NCI-H526 treated with DMSO at 0.1 percent for 48 hours (cell line): ENCODE results near the gene CDS2.
A peak's percentile ranks its signal among the peaks of the same experiment; 100 is the strongest.
"Not testable (repeated sequence)": the region's sequence is repeated elsewhere in the genome, so short reads cannot be mapped to it uniquely, and the experiment has no call there.

Experiments
- DNase-seq: peaks from one replicate; lab custom pipeline; 2025; lab: John Stamatoyannopoulos, UW

The CDS2 gene

DNA sequence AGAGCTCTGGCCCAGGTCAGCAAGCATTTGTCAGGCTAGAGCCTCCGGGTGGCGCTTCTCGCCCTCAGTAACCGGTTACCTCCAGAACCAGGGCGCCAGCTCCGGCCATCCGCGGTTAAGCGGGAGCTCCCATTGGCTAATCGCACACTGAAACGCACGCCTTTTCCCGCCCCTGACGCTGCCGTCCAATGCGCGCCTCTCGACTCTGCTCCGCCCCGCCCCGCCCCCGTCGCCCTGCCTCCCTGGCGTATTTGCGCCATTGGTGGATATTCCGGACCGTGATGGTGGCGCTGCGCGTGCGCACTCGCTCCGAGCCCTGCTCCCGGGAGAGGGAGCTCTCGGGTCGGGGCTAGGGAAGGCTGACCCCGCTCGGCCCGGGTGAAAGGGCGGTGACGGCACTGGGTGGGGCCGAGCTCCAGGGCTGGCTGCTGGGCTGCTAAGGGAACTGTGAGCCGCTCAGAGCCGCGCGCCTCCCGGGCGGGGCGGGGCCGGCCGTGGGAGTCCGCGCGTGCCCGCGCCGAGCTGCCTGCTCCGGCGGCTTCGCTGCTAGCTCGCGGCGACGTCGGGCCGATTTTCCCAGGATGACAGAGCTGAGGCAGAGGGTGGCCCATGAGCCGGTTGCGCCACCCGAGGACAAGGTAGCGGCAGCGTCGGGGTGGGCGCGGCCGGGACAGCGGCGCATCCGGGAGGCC lies at the start of gene CDS2:
Gene CDS2, plus strand, starts transcription at position 497 of the 692 bp plus-strand sequence. Its CDS starts 85 bp downstream, at position 582.
- peak; percentile 99 for DNase-seq

- no peak for DNase-seq
Measured at GRCh38 chr20:5077761-5078387, 48.9 kb upstream of the CDS2 start.

GRCh38 chr20:5078399-5078958 lies 48.3 kb upstream of the CDS2 start:
- no peak for DNase-seq

GRCh38 chr20:5080384-5080877 lies 46.4 kb upstream of the CDS2 start:
- no peak for DNase-seq

GRCh38 chr20:5085380-5085779 lies 41.4 kb upstream of the CDS2 start:
- DNase-seq: no peak

DNA sequence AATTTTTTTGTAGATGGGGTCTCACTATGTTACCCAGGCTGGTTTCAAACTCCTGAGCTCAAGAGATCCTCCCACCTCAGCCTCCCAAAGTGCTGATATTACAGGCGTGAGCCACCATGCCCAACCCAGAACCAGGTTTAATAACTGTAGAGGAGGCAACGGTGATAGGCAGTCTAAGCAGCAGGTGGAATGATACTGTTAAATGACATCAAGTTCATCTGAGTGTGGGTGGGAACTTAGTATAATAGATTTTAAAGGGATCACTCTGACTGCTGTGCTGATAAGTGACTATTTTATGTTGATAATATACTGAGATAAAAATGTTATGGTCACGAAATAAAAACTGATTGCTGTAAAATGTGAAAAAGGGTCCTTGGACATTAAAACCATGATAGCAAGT lies 38.1 kb upstream of the CDS2 start:
- DNase-seq: no peak

DNA sequence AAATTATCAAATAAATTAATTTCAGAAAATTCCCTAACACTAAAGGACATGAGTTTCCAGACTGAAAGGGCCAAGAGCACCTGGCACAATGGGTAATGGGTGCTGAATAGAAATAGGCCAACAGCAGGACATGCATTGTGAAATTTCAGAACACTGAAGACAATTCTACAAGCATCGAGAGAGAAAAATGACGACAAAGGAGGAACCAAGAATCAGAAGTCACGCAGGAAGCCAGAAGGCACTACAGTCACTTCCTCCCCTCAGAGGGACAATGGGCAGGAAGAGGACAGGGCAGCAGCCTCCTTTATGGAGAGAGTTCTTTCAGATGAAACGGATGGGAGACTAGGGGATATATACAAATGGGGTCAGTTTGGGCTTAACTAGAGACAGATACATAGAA lies 36.6 kb upstream of the CDS2 start:
- no peak for DNase-seq

GRCh38 chr20:5091902-5092301 lies 34.9 kb upstream of the CDS2 start:
- no peak for DNase-seq

GRCh38 chr20:5092765-5093339 lies 34.0 kb upstream of the CDS2 start:
- no peak for DNase-seq

GRCh38 chr20:5095454-5095853 lies 31.4 kb upstream of the CDS2 start:
- no peak for DNase-seq

- DNase-seq: no peak
Measured at GRCh38 chr20:5095931-5096330, 30.9 kb upstream of the CDS2 start.

DNA sequence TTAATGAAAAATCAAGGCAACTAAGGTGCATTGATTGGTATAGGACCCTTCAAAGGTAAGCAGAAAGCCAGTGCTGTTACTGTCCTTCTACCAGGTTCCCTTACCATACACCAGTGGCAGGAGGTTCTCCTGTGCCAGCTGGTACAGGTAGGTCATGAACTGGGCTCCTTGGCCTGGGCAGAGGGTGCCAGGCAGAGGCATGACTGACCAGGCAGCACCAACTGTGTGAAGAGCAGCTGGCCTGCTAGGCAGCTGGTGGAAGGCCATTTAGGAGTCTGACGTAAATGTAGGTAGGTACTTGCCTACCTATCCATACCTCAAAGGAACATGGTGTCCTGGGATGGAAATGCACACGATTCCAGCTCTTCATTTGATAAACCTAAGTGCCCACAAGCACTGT lies 30.3 kb upstream of the CDS2 start:
- no peak for DNase-seq

DNA sequence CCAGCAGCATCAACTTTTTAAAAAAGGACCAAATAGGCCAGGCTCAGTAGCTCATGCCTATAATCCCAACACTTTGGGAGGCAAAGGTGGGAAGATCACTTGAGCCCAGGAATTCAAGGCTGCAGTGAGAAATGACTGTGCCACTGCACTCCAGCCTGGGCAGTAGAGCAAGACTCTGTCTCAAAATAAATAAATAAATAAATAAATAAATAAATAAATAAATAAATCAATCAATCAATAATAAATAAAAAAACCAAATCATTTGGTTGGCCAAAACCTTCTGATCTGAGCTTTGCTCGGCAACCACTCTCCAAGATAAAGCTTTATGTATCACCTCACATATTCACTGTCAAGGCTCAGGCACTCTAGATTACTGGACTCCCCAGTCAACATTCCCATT lies 27.8 kb upstream of the CDS2 start:
- not testable (repeated sequence) for DNase-seq

GRCh38 chr20:5099909-5100308 lies 26.9 kb upstream of the CDS2 start:
- not testable (repeated sequence) for DNase-seq

GRCh38 chr20:5100684-5101347 lies 26.0 kb upstream of the CDS2 start:
- peak; percentile 53 for DNase-seq

- no peak for DNase-seq
Measured at GRCh38 chr20:5104479-5104878, 22.3 kb upstream of the CDS2 start.

- no peak for DNase-seq
Measured at GRCh38 chr20:5109276-5109675, 17.5 kb upstream of the CDS2 start.

DNA sequence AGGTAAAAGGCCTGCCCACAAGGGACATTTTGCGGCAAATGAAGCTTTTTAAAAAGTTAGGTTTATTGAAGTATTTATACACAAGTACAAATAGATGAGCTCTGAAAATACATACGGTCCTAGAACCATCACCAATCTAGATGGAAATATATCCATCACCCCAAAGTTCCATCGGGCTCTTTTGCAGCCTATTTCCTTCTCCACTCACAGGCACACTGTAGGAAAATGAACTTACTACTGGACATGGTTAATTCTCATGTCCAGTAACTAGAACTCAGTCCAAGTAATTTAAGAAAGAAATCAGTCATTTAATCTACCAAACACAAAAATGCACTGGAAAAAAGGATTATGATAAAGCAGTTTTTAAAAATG lies 13.2 kb upstream of the CDS2 start:
- no peak for DNase-seq

DNA sequence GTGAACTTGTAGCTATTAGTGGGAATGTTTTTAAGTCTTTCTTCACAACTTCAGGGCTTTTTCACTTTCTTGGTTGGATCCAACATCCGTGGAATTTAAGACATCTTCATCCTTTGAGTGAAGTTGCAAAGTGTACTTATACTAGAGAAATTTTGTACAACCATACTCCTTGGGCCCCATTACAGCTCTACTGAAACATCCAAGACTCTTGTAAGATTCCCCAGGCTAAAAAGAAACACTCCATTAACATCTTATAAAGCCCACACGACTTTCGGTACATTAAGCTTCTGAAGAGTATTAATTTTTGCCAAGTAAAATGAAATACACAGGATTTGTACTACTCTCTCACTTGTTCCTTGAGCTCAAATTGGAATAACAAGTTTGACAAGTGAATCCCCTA lies 12.4 kb upstream of the CDS2 start:
- DNase-seq: no peak

GRCh38 chr20:5116875-5117274 lies 9.9 kb upstream of the CDS2 start:
- no peak for DNase-seq

DNA sequence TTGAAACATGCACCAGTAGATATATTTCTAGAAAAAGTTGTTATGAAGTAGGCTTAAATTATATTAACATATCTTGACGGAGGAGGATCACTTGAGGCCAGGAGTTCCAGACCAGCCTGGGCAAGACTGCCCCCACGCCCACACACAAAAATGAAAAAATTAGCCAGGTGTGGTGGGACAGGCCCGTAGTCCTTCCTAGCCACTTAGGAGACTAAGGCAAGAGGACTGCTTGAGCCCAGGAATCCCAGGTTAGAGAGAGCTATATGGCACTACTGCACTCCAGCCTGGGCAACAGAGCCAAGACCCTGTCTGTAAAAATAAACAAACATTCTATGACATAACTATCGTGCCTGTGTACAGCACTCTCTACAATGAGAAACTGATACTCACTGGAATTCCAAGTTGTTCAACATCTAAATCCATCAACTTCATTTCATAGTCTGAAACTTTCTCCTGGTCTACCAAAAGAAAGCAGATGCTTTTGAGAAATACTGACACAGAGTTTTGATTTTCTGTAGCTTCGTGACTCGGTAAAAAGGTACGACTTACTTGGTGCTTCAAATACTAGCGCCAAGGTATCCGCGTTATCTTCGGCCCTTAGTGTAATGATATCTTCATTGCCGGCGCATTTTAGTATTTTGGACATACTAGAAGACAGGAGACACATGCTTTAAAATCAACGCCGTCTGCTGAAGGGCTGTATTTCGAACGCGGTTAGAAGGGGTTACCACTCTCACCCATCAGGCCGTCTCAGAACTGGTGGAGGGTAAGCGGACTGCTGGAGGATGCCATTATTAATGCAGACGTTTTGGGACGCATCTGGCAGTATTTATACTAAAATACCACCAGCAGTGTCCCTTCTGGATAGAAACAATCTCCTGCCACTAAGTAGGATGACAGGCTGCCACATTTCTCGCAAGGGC lies 8.3 kb upstream of the CDS2 start:
- DNase-seq: no peak

DNA sequence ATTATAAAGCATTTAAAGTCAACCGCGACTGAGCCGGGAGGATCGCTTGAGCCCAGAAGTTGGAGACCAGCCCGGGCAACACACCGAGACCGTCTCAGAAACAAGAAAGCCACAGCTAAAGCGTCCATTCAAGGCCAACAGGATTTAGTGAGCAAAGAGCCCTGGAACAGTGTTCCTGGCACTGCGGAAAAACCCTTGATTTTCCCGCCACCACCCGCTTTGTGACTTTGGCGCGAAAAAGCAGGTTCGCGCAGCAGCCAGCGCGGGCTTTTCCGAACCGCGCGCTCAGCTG lies 7.7 kb upstream of the CDS2 start:
- no peak for DNase-seq
